K562 (cell line): ENCODE data around the gene UNC93B1. TPM values are rescaled to one million over a fixed set of nuclear protein-coding genes. Genes with fewer than 3 reads are reported as not detected.

Experiments
- BMI1 ChIP-seq: fragments of 150-350 bp; IDR thresholded peaks from 2 replicates; pipeline ENCODE4 v1.6.1; 2014; ENCODE audit warnings: low read length
- CHD2 ChIP-seq: IDR thresholded peaks from 2 replicates; pipeline ENCODE4 v1.6.1; 2011; ENCODE audit warnings: low read depth, low read length
- CREM ChIP-seq: IDR thresholded peaks from 2 replicates; pipeline ENCODE4 v1.6.1; 2014; ENCODE audit warnings: antibody characterized with exemption, low read depth
- NEUROD1 ChIP-seq: fragments of 150-350 bp; IDR thresholded peaks from 2 replicates; pipeline ENCODE4 v1.6.1; 2014; ENCODE audit warnings: borderline replicate concordance, low read length, low read depth; ENCODE audit not compliant: partially characterized antibody
- POLR2A ChIP-seq: fragments of 450-650 bp; conservative IDR thresholded peaks from 2 replicates; pipeline ENCODE4 v1.6.1; 2016
- PYGO2 ChIP-seq: fragments of 450-650 bp; IDR thresholded peaks from 2 replicates; pipeline ENCODE4 v1.6.1; 2016; ENCODE audit warnings: mild to moderate bottlenecking, missing genetic modification characterization, moderate library complexity, missing compliant biosample characterization
- RBFOX2 ChIP-seq: fragments of 200-400 bp; formaldehyde crosslinking; IDR thresholded peaks from 2 replicates; pipeline ENCODE4 v1.6.1; 2017; ENCODE audit warnings: low read depth, mild to moderate bottlenecking, low read length, moderate library complexity
- ZBTB49 ChIP-seq: sonication (generic); formaldehyde crosslinking; IDR thresholded peaks from 2 replicates; pipeline ENCODE4 v1.8.0; 2022; ENCODE audit warnings: missing genetic modification reagents, mild to moderate bottlenecking, borderline replicate concordance
- polyA plus RNA-seq, 8 experiments: library from polyadenylated mRNA; depleted of rRNA in 4 of 8; stranded (reverse) in 5 of 8; unstranded in 3 of 8; fragments of >200 nt; fragmentation: Nextera tagmentation in 2 of 8; fragmentation: Illumina TruSeq in 1 of 8; extraction: Ambion mirVana in 2 of 8; extraction: Trizol in 1 of 8; gene quantifications; 2 replicates each; pipeline versions ENCODE4 v1.2.1 to v1.2.3, GENCODE V29; 2011 to 2014; ENCODE audit warnings: inconsistent platforms in 1 of 8, missing spikeins in 1 of 8
- total RNA-seq, 7 experiments: library from RNA; depleted of rRNA in 6 of 7; stranded (reverse); fragments of >200 nt in 6 of 7; fragmentation: Illumina TruSeq in 2 of 7; extraction: Trizol in 2 of 7; gene quantifications; 2 replicates each; pipeline versions ENCODE4 v1.2.1 to v1.2.3, GENCODE V29; 2011 to 2021; ENCODE audit warnings: low replicate concordance in 1 of 7
- TF ChIP-seq, protein P1 (sequence below), 2 experiments: fragments of 450-650 bp in 1 of 2; sonication (generic) in 1 of 2; formaldehyde crosslinking in 1 of 2; IDR thresholded peaks in 1 of 2; conservative IDR thresholded peaks in 1 of 2; 2 replicates each; pipeline versions ENCODE4 v1.6.1 to v1.8.1; 2016 to 2023; ENCODE audit warnings: mild to moderate bottlenecking in 2 of 2, moderate library complexity in 2 of 2, inconsistent platforms in 1 of 2, missing genetic modification reagents in 1 of 2
- TF ChIP-seq, protein P2 (sequence below), 2 experiments: IDR thresholded peaks in 1 of 2; conservative IDR thresholded peaks in 1 of 2; 2 replicates each; pipeline ENCODE4 v1.6.1; 2016; ENCODE audit warnings: low read depth in 2 of 2, mild to moderate bottlenecking in 1 of 2, missing compliant biosample characterization in 1 of 2, missing genetic modification characterization in 1 of 2, moderate library complexity in 1 of 2
- TF ChIP-seq, protein P3 (sequence below), 3 experiments: fragments of 200-800 bp in 1 of 3; fragments of 250-450 bp in 1 of 3; fragments of 450-650 bp in 1 of 3; sonication (Bioruptor Pico) in 1 of 3; sonication (Bioruptor generic) in 1 of 3; formaldehyde crosslinking in 1 of 3; IDR thresholded peaks; 2 replicates each; pipeline versions ENCODE4 v1.6.1 to v1.8.0; 2016 to 2022; ENCODE audit warnings: mild to moderate bottlenecking in 2 of 3, missing genetic modification characterization in 2 of 3, missing compliant biosample characterization in 1 of 3, moderate library complexity in 1 of 3

UNC93B1 gene
- total and polyA plus RNA-seq, 9 of the 15 experiments (the other 6 are each of a cell fraction or from before 2014, with no cell fraction given), result 0.10 to 13.6 (median 6.5) TPM

- peak; percentile 90 for TF ChIP-seq NEUROD1
- TF ChIP-seq, protein P1, sequence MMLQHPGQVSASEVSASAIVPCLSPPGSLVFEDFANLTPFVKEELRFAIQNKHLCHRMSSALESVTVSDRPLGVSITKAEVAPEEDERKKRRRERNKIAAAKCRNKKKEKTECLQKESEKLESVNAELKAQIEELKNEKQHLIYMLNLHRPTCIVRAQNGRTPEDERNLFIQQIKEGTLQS (IDR thresholded peaks at IDR 0.05), result no peak
- TF ChIP-seq, protein P1 (CRISPR knock-in tag; conservative IDR thresholded peaks at IDR 0.05), result no peak
- peak; percentile 78 for TF ChIP-seq CHD2
- TF ChIP-seq, protein P2, sequence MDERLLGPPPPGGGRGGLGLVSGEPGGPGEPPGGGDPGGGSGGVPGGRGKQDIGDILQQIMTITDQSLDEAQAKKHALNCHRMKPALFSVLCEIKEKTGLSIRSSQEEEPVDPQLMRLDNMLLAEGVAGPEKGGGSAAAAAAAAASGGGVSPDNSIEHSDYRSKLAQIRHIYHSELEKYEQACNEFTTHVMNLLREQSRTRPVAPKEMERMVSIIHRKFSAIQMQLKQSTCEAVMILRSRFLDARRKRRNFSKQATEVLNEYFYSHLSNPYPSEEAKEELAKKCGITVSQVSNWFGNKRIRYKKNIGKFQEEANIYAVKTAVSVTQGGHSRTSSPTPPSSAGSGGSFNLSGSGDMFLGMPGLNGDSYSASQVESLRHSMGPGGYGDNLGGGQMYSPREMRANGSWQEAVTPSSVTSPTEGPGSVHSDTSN (CRISPR knock-in tag; IDR thresholded peaks at IDR 0.05; ENCODE audit: low read depth), result 0 out of 2 replicates have a peak, but pooled peaks have one; percentile 18
- TF ChIP-seq, protein P2 (tag; conservative IDR thresholded peaks at IDR 0.05; ENCODE audit: low read depth), result peak; percentile 91
- TF ChIP-seq PYGO2 (tag), result no peak
- peak; percentile 92 for TF ChIP-seq RBFOX2
- TF ChIP-seq, protein P3, sequence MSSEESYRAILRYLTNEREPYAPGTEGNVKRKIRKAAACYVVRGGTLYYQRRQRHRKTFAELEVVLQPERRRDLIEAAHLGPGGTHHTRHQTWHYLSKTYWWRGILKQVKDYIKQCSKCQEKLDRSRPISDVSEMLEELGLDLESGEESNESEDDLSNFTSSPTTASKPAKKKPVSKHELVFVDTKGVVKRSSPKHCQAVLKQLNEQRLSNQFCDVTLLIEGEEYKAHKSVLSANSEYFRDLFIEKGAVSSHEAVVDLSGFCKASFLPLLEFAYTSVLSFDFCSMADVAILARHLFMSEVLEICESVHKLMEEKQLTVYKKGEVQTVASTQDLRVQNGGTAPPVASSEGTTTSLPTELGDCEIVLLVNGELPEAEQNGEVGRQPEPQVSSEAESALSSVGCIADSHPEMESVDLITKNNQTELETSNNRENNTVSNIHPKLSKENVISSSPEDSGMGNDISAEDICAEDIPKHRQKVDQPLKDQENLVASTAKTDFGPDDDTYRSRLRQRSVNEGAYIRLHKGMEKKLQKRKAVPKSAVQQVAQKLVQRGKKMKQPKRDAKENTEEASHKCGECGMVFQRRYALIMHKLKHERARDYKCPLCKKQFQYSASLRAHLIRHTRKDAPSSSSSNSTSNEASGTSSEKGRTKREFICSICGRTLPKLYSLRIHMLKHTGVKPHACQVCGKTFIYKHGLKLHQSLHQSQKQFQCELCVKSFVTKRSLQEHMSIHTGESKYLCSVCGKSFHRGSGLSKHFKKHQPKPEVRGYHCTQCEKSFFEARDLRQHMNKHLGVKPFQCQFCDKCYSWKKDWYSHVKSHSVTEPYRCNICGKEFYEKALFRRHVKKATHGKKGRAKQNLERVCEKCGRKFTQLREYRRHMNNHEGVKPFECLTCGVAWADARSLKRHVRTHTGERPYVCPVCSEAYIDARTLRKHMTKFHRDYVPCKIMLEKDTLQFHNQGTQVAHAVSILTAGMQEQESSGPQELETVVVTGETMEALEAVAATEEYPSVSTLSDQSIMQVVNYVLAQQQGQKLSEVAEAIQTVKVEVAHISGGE (CRISPR knock-in tag; IDR thresholded peaks at IDR 0.05), result peak in 1 of 3 experiments; percentile 54; a peak in 1 of 6 replicates
- peak; percentile 52; the same call in 1 of the 2 replicates for TF ChIP-seq CREM
- TF ChIP-seq ZBTB49 (CRISPR knock-in tag), result no peak
- TF ChIP-seq POLR2A, result peak; percentile 92
- no peak for TF ChIP-seq BMI1
These were observed 26.6 kb upstream of the UNC93B1 start, which contains the start of gene NDUFS8 (continued) for GRCh38 chr11:68030318-68031143.
